Measurements from ENCODE around the gene SPRY4.

The SPRY4 gene

DNA sequence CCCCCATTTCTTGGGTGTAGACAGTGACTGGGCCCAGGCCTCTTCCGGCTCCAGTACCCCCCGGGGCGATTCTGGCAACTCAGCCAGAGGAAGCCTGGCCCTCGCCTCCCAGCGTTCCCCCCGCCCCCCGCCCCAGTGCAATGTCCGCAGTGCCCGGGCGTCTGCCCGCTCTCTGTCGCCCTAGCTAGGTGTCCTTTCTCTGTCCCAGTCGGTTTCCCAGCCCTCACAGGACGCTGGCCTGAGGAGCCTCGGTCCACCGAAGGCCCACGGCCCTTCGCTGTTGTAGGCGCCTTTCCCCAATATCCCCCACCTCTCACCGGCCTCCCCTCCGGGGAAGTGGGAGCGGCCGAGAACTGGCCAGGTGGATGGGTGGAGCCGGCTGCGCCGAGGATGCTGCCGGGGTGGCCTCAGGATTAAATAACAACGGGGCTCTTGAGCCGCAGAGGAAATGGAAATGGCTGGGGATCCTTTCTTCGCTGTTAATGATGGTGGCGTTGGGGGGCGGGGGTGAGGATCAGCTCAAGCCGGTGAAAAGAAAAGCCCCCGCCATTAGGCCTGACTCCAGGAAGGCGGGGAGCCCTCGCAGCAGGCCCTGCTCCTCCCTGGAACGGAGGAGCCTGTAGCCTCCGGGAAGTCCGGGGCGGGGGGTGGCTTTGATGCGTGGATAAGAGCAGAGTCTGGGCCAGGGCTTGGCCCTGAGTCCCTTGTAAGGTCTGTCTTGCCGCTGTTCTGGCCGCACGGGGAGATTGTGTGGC is 1.1 kb upstream of the SPRY4 start:
- Histone ChIP-seq H3K36me3 (ENCODE audit: control insufficient read depth in 4 of 4, insufficient read depth in 4 of 4, low read length in 3 of 4) (no peaks in the 10 kb centered on the region), H3K4me1 (ENCODE audit: control extremely low read depth in 1 of 4, control insufficient read depth in 4 of 4, insufficient read depth in 4 of 4, low read length in 3 of 4) (peaks cover 0 to 49% (median 35%) of the 10 kb centered on the region in 4 experiments), H3K4me3 (ENCODE audit: control insufficient read depth in 1 of 7, extremely low read depth in 1 of 7, insufficient read depth in 4 of 7, low read depth in 2 of 7, low read length in 6 of 7) (peak overlapping the region in 4 of 7 experiments; percentile 19 to 76 (median 72)), H3K27ac (ENCODE audit: insufficient read depth in 1 of 2, low read depth in 1 of 2, low read length in 2 of 2, poor library complexity in 1 of 2, severe bottlenecking in 2 of 2) (peak overlapping the region in 1 of 2 experiments; percentile 25), H3K9me3 (ENCODE audit: control extremely low read depth in 1 of 5, control insufficient read depth in 4 of 5, insufficient read depth in 2 of 5, low read depth in 1 of 5, low read length in 4 of 5) (no peaks in the 10 kb centered on the region), H3K27me3 (replicated peaks in 2 of 5; ENCODE audit: control insufficient read depth in 4 of 5, insufficient read depth in 5 of 5, low read length in 4 of 5) (peaks cover 5 to 65% (median 37%) of the 10 kb centered on the region in 5 experiments)
- WGBS (ENCODE audit: insufficient coverage): 0% methylated on average over 18 of the region's 44 CpGs
- ChIA-PET CTCF (interaction anchor here (1.3 kb wide), 1 partner anchor 95 kb away, joined by 3 read pairs; no protein-coding TSS in a partner anchor), POLR2A (interaction anchor here (0.6 kb wide), 1 partner anchor 61 kb away, joined by 3 read pairs; no protein-coding TSS in a partner anchor)
- peak in 1 of 3 donors; percentile 33 for DNase-seq

DNA sequence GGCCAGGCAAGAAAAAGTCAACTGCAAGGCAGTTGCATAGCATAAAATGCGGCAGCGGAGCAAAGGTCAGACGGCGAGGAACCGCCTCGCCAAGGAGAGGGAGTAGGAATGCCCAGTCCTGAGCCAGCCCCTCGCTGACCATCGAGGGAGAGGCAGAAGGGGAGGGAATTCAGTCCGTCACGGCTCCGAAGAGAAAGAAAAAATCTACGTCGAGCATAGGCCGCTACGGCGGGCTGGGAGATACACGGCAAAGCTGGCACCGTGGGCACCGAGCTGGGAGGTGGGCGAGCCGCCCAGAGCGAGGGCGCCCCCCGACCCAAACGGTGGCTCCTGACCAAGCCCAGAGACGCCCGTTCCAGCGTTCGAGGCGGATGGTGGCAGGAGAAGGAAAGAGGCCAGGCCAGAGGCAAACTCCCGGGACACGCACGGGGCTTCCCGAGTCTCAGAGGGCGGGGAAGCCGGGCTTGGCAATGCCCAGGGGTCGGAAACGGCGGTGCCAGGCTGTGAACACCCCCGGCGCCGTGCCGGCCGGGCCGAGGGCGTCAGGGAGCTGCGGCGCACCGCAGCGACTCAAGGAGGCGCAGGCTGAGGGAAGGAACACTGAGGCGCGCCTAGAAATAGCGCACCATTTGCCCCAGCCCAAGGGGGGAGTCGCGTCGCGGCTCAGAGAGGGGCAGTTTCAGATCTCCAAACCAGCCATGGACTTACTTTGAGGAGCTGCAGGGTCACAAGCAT is 518 bp downstream of the SPRY4 start:
- H3K27me3 ChIP-seq (replicated peaks in 2 of 5; ENCODE audit: control insufficient read depth in 4 of 5, insufficient read depth in 5 of 5, low read length in 4 of 5): peaks cover 5 to 62% (median 37%) of the 10 kb centered on the region in 5 experiments
- H3K9me3 ChIP-seq (ENCODE audit: control extremely low read depth in 1 of 5, control insufficient read depth in 4 of 5, insufficient read depth in 2 of 5, low read depth in 1 of 5, low read length in 4 of 5): no peaks in the 10 kb centered on the region
- H3K4me3 ChIP-seq (ENCODE audit: control insufficient read depth in 1 of 7, extremely low read depth in 1 of 7, insufficient read depth in 4 of 7, low read depth in 2 of 7, low read length in 6 of 7): peak overlapping the region; percentile 19 to 76 (median 61)
- ChIA-PET POLR2A (no interaction called here), CTCF (interaction anchor here (0.6 to 1.3 kb wide), 3 partner anchors 25 to 109 kb away, joined by 3 read pairs; no protein-coding TSS in a partner anchor)
- H3K36me3 ChIP-seq (ENCODE audit: control insufficient read depth in 4 of 4, insufficient read depth in 4 of 4, low read length in 3 of 4): no peaks in the 10 kb centered on the region
- peak overlapping the region in 1 of 2 experiments; percentile 7 for H3K27ac ChIP-seq (ENCODE audit: insufficient read depth in 1 of 2, low read depth in 1 of 2, low read length in 2 of 2, poor library complexity in 1 of 2, severe bottlenecking in 2 of 2)
- H3K4me1 ChIP-seq (ENCODE audit: control extremely low read depth in 1 of 4, control insufficient read depth in 4 of 4, insufficient read depth in 4 of 4, low read length in 3 of 4): peaks cover 6 to 61% (median 45%) of the 10 kb centered on the region in 4 experiments
- 5% methylated on average over 57 of the region's 58 CpGs for WGBS (ENCODE audit: insufficient coverage)
- DNase-seq: peak in 1 of 3 donors; percentile 71

DNA sequence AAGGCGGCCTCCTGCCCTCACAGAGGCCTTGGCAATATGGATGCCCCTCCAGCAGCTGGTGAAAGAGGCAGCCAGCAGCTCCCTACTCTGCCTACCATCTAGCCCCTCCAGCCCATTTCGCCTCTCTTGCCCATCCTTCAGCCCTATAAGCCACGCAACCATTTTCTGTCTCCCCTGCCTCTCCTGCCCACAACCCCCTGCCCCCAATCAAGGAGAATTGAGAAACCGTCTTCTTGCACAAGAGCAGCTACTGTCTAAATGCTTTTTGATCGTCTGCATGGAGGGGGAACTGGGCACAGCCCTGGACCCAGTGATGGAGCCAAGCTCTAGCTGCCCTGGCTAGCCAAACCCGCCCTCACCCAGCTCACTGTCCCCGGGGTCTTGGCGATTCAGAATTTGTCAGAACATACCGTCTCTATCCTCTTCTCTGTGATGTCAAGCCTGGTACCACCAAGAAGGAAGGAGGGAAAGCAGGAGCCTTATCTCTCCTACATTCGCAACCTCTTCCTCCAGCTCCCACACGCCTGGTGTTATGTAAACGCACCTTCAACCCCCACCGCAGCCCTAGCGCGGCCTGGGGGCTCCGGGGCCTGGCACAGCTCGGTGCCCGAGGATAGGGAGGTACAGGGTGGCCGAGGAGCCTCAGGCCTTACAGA is 1.2 kb downstream of the SPRY4 start:
- H3K36me3 ChIP-seq (ENCODE audit: control insufficient read depth in 4 of 4, insufficient read depth in 4 of 4, low read length in 3 of 4): no peaks in the 10 kb centered on the region
- H3K4me3 ChIP-seq (ENCODE audit: control insufficient read depth in 1 of 7, extremely low read depth in 1 of 7, insufficient read depth in 4 of 7, low read depth in 2 of 7, low read length in 6 of 7): peak overlapping the region in 4 of 7 experiments; percentile 61 to 76 (median 72)
- H3K4me1 ChIP-seq (ENCODE audit: control extremely low read depth in 1 of 4, control insufficient read depth in 4 of 4, insufficient read depth in 4 of 4, low read length in 3 of 4): peaks cover 6 to 64% (median 47%) of the 10 kb centered on the region in 4 experiments
- H3K9me3 ChIP-seq (ENCODE audit: control extremely low read depth in 1 of 5, control insufficient read depth in 4 of 5, insufficient read depth in 2 of 5, low read depth in 1 of 5, low read length in 4 of 5): no peaks in the 10 kb centered on the region
- peak in 1 of 3 donors; percentile 24 for DNase-seq
- peak overlapping the region in 1 of 2 experiments; percentile 7 for H3K27ac ChIP-seq (ENCODE audit: insufficient read depth in 1 of 2, low read depth in 1 of 2, low read length in 2 of 2, poor library complexity in 1 of 2, severe bottlenecking in 2 of 2)
- CTCF ChIA-PET: interaction anchor here (1.4 kb wide), 1 partner anchor 36 kb away, joined by 6 read pairs; no protein-coding TSS in a partner anchor
- POLR2A ChIA-PET: interaction anchor here (0.6 kb wide), 1 partner anchor 11 kb away, joined by 3 read pairs; no protein-coding TSS in a partner anchor
- peaks cover 5 to 57% (median 35%) of the 10 kb centered on the region in 5 experiments for H3K27me3 ChIP-seq (replicated peaks in 2 of 5; ENCODE audit: control insufficient read depth in 4 of 5, insufficient read depth in 5 of 5, low read length in 4 of 5)
- WGBS (ENCODE audit: insufficient coverage): 31% methylated on average over 13 of the region's 19 CpGs

DNA sequence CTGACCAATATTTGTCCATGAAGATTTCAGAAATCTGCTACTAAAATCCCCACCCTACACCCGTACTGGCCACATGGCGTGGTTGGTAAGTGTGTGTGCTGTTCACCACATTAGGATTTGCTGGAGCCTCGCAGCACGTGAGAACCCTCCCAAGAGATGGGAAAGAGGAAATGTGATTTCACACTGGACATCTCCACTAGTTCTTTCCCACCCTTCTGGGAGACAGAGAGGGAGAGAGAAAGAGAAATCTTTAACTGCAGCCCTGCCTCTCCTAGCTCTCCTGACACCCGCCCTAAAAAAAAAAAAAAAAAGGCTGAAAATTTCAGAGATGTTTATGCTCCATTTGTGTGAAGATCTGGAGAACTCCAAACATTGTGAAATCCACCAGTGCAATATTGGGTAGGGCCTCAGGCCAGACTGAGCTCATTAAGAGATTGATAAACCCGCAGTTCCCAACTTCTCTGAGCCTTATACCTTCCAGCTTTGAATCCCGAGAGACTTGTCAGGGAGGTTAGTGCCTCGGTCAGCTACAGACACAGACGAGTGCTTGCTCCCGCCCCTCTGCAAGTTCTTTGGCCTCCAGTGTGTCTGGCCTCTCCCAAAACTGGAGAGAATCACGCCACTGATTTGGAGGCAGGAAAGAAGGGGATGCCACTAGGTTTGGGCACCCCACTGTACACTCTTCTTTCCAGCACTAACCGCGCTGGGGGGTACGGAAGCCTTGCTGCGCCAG is 1.9 kb downstream of the SPRY4 start:
- 87% methylated on average over 6 of the region's 15 CpGs for WGBS (ENCODE audit: insufficient coverage)
- ChIA-PET POLR2A (interaction anchor here (0.6 kb wide), 1 partner anchor 10 kb away, joined by 3 read pairs; no protein-coding TSS in a partner anchor), CTCF (interaction anchor here (0.7 to 1.5 kb wide), 3 partner anchors 25 to 320 kb away, joined by 3 to 6 read pairs (median 3); no protein-coding TSS in a partner anchor)
- H3K4me1 ChIP-seq (ENCODE audit: control extremely low read depth in 1 of 4, control insufficient read depth in 4 of 4, insufficient read depth in 4 of 4, low read length in 3 of 4): peaks cover 6 to 64% (median 47%) of the 10 kb centered on the region in 4 experiments
- no peak overlapping the region for H3K27ac ChIP-seq (ENCODE audit: insufficient read depth in 1 of 2, low read depth in 1 of 2, low read length in 2 of 2, poor library complexity in 1 of 2, severe bottlenecking in 2 of 2)
- H3K27me3 ChIP-seq (replicated peaks in 2 of 5; ENCODE audit: control insufficient read depth in 4 of 5, insufficient read depth in 5 of 5, low read length in 4 of 5): peaks cover 3 to 51% (median 33%) of the 10 kb centered on the region in 5 experiments
- H3K4me3 ChIP-seq (ENCODE audit: control insufficient read depth in 1 of 7, extremely low read depth in 1 of 7, insufficient read depth in 4 of 7, low read depth in 2 of 7, low read length in 6 of 7): peak overlapping the region in 1 of 7 experiments; percentile 12
- H3K9me3 ChIP-seq (ENCODE audit: control extremely low read depth in 1 of 5, control insufficient read depth in 4 of 5, insufficient read depth in 2 of 5, low read depth in 1 of 5, low read length in 4 of 5): no peaks in the 10 kb centered on the region
- no peaks in the 10 kb centered on the region for H3K36me3 ChIP-seq (ENCODE audit: control insufficient read depth in 4 of 4, insufficient read depth in 4 of 4, low read length in 3 of 4)
- DNase-seq: no peak

DNA sequence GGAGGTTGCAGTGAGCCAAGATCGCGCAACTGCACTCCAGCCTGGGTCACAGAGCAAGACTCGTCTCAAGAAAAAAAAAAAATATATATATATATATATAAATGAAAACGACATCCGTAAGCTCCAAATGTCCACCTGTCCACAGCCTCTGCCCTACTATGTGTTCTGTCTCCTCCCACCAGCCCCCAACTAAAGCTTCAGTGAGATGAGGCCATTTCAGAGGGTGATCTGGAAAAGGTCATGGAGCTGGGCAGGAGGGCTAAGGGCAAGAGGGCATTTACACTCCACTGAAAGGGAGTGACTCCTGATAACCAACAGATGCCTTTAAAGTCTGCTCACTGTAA is 2.4 kb downstream of the SPRY4 start:
- H3K4me1 ChIP-seq (ENCODE audit: control extremely low read depth in 1 of 4, control insufficient read depth in 4 of 4, insufficient read depth in 4 of 4, low read length in 3 of 4): peaks cover 6 to 68% (median 47%) of the 10 kb centered on the region in 4 experiments

More for the DNA sequence above, 2.4 kb downstream of the SPRY4 start:
- Histone ChIP-seq H3K27ac (ENCODE audit: insufficient read depth in 1 of 2, low read depth in 1 of 2, low read length in 2 of 2, poor library complexity in 1 of 2, severe bottlenecking in 2 of 2) (no peak overlapping the region), H3K36me3 (ENCODE audit: control insufficient read depth in 4 of 4, insufficient read depth in 4 of 4, low read length in 3 of 4) (no peaks in the 10 kb centered on the region), H3K4me3 (ENCODE audit: control insufficient read depth in 1 of 7, extremely low read depth in 1 of 7, insufficient read depth in 4 of 7, low read depth in 2 of 7, low read length in 6 of 7) (no peak overlapping the region), H3K9me3 (ENCODE audit: control extremely low read depth in 1 of 5, control insufficient read depth in 4 of 5, insufficient read depth in 2 of 5, low read depth in 1 of 5, low read length in 4 of 5) (no peaks in the 10 kb centered on the region), H3K27me3 (replicated peaks in 2 of 5; ENCODE audit: control insufficient read depth in 4 of 5, insufficient read depth in 5 of 5, low read length in 4 of 5) (peaks cover 0 to 46% (median 27%) of the 10 kb centered on the region in 5 experiments)
- POLR2A ChIA-PET: no interaction called here
- no CpG with 5 or more reads among the region's 5 CpGs for WGBS (ENCODE audit: insufficient coverage)
- no peak for DNase-seq
- CTCF ChIA-PET: interaction anchor here (0.7 to 1.5 kb wide), 3 partner anchors 24 to 321 kb away, joined by 3 to 6 read pairs (median 3); no protein-coding TSS in a partner anchor

Data from common myeloid progenitor, CD34-positive (primary cell).